GM12878 (cell line): Measurements from ENCODE around the gene CPT2. TPM values are rescaled to one million over a fixed set of nuclear protein-coding genes. Genes with fewer than 3 reads are reported as not detected.

Experiments used
- ATAC-seq: fragments of 200-7000 bp; cut with Tn5 transposase; 3 replicates; pipeline ENCODE4 v1.9.1; 2020; ENCODE audit warnings: mild to moderate bottlenecking, moderate library complexity
- BruUV-seq: library from RNA; stranded (reverse); fragments of 400-500 nt; replicated peaks from 2 replicates; lab custom pipeline; 2021; lab: Mats Ljungman, UMichigan
- CTCF ChIA-PET: fragments of 300-600 bp; sonication (Branson Sonifier 250); formaldehyde crosslinking; extraction: SDS; loops from one replicate; lab custom pipeline; 2021; ENCODE audit warnings: inconsistent platforms; lab: Yijun Ruan, JAX
- POLR2A ChIA-PET: fragments of 350-600 bp; formaldehyde crosslinking; extraction: SDS; loops from one replicate; lab custom pipeline; 2021; ENCODE audit warnings: inconsistent platforms; lab: Charles Lee
- RAD21 ChIA-PET: fragments of 300-600 bp; sonication (Branson Sonifier 250); formaldehyde crosslinking; loops from one replicate; lab custom pipeline; 2023; ENCODE audit warnings: antibody characterized with exemption; ENCODE audit not compliant: unreplicated experiment; lab: Charles Lee
- SMC1A ChIA-PET: fragments of 300-600 bp; sonication (Branson Sonifier 250); formaldehyde crosslinking; loops from one replicate; lab custom pipeline; 2023; ENCODE audit not compliant: unreplicated experiment, uncharacterized antibody; lab: Charles Lee
- DNase-seq: peaks from one replicate; pipeline ENCODE4 v3.0.0-alpha.2; 2011; ENCODE audit warnings: low read depth, low spot score
- FAIRE-seq: peaks from 3 replicates; lab custom pipeline; 2011; peaks lifted over from hg19 to GRCh38; lab: Jason Lieb, UNC
- H2AFZ ChIP-seq: 2 replicates; pipeline ENCODE4 v1.6.0; 2011; ENCODE audit warnings: low read depth, low read length, control low read depth; ENCODE audit not compliant: control insufficient read depth
- H3K27ac ChIP-seq: 2 replicates; pipeline ENCODE4 v1.5.1; 2011; ENCODE audit warnings: control low read depth; ENCODE audit not compliant: control insufficient read depth, insufficient read depth
- H3K27me3 ChIP-seq, 2 experiments: replicated peaks in 1 of 2; 2 replicates each; pipeline versions ENCODE4 v1.6.0 to v1.6.1; 2011; ENCODE audit warnings: low read length in 1 of 2; ENCODE audit not compliant: control insufficient read depth in 2 of 2, insufficient read depth in 2 of 2
- H3K36me3 ChIP-seq, 2 experiments: 2 replicates each; pipeline ENCODE4 v1.5.1; 2011; ENCODE audit warnings: low read length in 1 of 2; ENCODE audit not compliant: control insufficient read depth in 2 of 2, insufficient read depth in 2 of 2
- H3K4me1 ChIP-seq: 2 replicates; pipeline ENCODE4 v1.6.1; 2011; ENCODE audit warnings: mild to moderate bottlenecking, low read length, moderate library complexity, mixed read lengths; ENCODE audit not compliant: control insufficient read depth, insufficient read depth
- H3K4me2 ChIP-seq: 2 replicates; pipeline ENCODE4 v1.6.0; 2011; ENCODE audit warnings: control low read depth; ENCODE audit not compliant: control insufficient read depth, insufficient read depth
- H3K4me3 ChIP-seq: fragments of 200-600 bp; sonication (generic); 2 replicates; pipeline ENCODE4 v1.5.1; 2016
- H3K79me2 ChIP-seq: 2 replicates; pipeline ENCODE4 v1.6.0; 2011; ENCODE audit warnings: low read length; ENCODE audit not compliant: control insufficient read depth, insufficient read depth
- H3K9ac ChIP-seq: 2 replicates; pipeline ENCODE4 v1.8.0; 2011; ENCODE audit warnings: low read length, control low read depth, mixed read lengths; ENCODE audit not compliant: control insufficient read depth, insufficient read depth
- H3K9me3 ChIP-seq: replicated peaks from 3 replicates; pipeline ENCODE4 v1.5.1; 2011; ENCODE audit warnings: mild to moderate bottlenecking, low read length; ENCODE audit not compliant: control insufficient read depth, insufficient read depth
- H4K20me1 ChIP-seq: 2 replicates; pipeline ENCODE4 v1.6.0; 2011; ENCODE audit not compliant: control insufficient read depth, insufficient read depth
- EGR1 ChIP-seq, 2 experiments: IDR thresholded peaks; 1 replicate in 1 of 2; 2 replicates in 1 of 2; pipeline ENCODE4 v1.6.1; 2011 to 2012; ENCODE audit warnings: low read depth in 2 of 2, low read length in 2 of 2, borderline replicate concordance in 1 of 2, mild to moderate bottlenecking in 1 of 2, moderate library complexity in 1 of 2
- IKZF2 ChIP-seq, 2 experiments: fragments of 450-650 bp; IDR thresholded peaks; 2 replicates each; pipeline ENCODE4 v1.6.1; 2017; ENCODE audit warnings: mild to moderate bottlenecking in 2 of 2, moderate library complexity in 2 of 2
- KAT2A ChIP-seq: conservative IDR thresholded peaks from 2 replicates; pipeline ENCODE4 v1.6.1; 2011; ENCODE audit warnings: low read depth, low read length; ENCODE audit not compliant: control insufficient read depth
- MTA2 ChIP-seq: fragments of 450-650 bp; IDR thresholded peaks from 2 replicates; pipeline ENCODE4 v1.6.1; 2016; ENCODE audit warnings: low read depth, mild to moderate bottlenecking, moderate library complexity
- MTA3 ChIP-seq: IDR thresholded peaks from 2 replicates; pipeline ENCODE4 v1.6.1; 2012; ENCODE audit warnings: low read length, inconsistent platforms, borderline replicate concordance
- NFXL1 ChIP-seq: fragments of 450-650 bp; IDR thresholded peaks from 2 replicates; pipeline ENCODE4 v1.6.1; 2017; ENCODE audit warnings: antibody characterized with exemption, mild to moderate bottlenecking, borderline replicate concordance
- NR2C2 ChIP-seq: IDR thresholded peaks from 2 replicates; pipeline ENCODE4 v1.6.1; 2011; ENCODE audit warnings: borderline replicate concordance, low read depth; ENCODE audit not compliant: control insufficient read depth, insufficient read length
- RAD21 ChIP-seq: IDR thresholded peaks from 2 replicates; pipeline ENCODE4 v1.6.1; 2011; ENCODE audit warnings: mild to moderate bottlenecking, low read depth, low read length, moderate library complexity; ENCODE audit not compliant: insufficient read depth
- RBBP5 ChIP-seq: fragments of 200-600 bp; sonication (generic); conservative IDR thresholded peaks from 2 replicates; pipeline ENCODE4 v1.6.1; 2016
- SMAD1 ChIP-seq: fragments of 450-650 bp; IDR thresholded peaks from 2 replicates; pipeline ENCODE4 v1.6.1; 2018; ENCODE audit warnings: mild to moderate bottlenecking, low read depth; ENCODE audit not compliant: partially characterized antibody
- SREBF2 ChIP-seq: IDR thresholded peaks from 2 replicates; pipeline ENCODE4 v1.6.1; 2012; ENCODE audit warnings: mild to moderate bottlenecking, low read length
- SRF ChIP-seq, 2 experiments: IDR thresholded peaks; 2 replicates each; pipeline ENCODE4 v1.6.1; 2011; ENCODE audit warnings: low read depth in 2 of 2, low read length in 2 of 2, mild to moderate bottlenecking in 1 of 2, moderate library complexity in 1 of 2
- TCF12 ChIP-seq: IDR thresholded peaks from 2 replicates; pipeline ENCODE4 v1.6.1; 2011; ENCODE audit warnings: low read depth, mild to moderate bottlenecking, low read length
- ZNF384 ChIP-seq: IDR thresholded peaks from 2 replicates; pipeline ENCODE4 v1.6.1; 2012; ENCODE audit warnings: low read depth, mild to moderate bottlenecking, low read length, improper control_type of control experiment, borderline replicate concordance
- WGBS: methylation state at CpG from one replicate; pipeline ENCODE4 v1.1.6; 2016; ENCODE audit warnings: low lambda C conversion rate; ENCODE audit not compliant: insufficient replicate concordance, insufficient coverage; ENCODE audit errors: missing lambda C conversion rate; 5-methylcytosine and 5-hydroxymethylcytosine counted together
- in situ Hi-C: fragments of 300-500 bp; cut with MboI; formaldehyde crosslinking; loops from 9 replicates; pipeline ENCODE4 v1.14.3; 2018; ENCODE audit warnings: mixed read lengths
- intact Hi-C: fragments of 100-400 bp; cut with micrococcal nuclease; formaldehyde crosslinking; loops from one replicate; pipeline ENCODE4 v1.14.2; 2022; ENCODE audit not compliant: unreplicated experiment
- polyA plus RNA-seq, 11 experiments: library from polyadenylated mRNA; depleted of rRNA in 4 of 11; unstranded in 6 of 11; stranded (reverse) in 5 of 11; fragments of >200 nt; fragmentation: Nextera tagmentation in 4 of 11; fragmentation: Illumina TruSeq in 1 of 11; extraction: Ambion mirVana in 4 of 11; extraction: Trizol in 1 of 11; gene quantifications; 1 replicate in 1 of 11; 2 replicates in 10 of 11; pipeline versions ENCODE4 v1.2.1 to v1.2.3, GENCODE V29; 2011 to 2016; ENCODE audit warnings: inconsistent platforms in 2 of 11, missing spikeins in 2 of 11, low read depth in 1 of 11
- total RNA-seq, 4 experiments: library from RNA; depleted of rRNA in 3 of 4; stranded (reverse); fragments of >200 nt in 3 of 4; fragmentation: Illumina TruSeq in 1 of 4; extraction: Trizol in 1 of 4; gene quantifications; 2 replicates each; pipeline versions ENCODE4 v1.2.1 to v1.2.3, GENCODE V29; 2013 to 2021
- TF ChIP-seq, protein P1 (sequence below): IDR thresholded peaks from 2 replicates; pipeline ENCODE4 v1.6.1; 2011; ENCODE audit warnings: low read depth, low read length, improper control_type of control experiment, borderline replicate concordance
- TF ChIP-seq, protein P2 (sequence below): fragments of 150-350 bp; IDR thresholded peaks from 2 replicates; pipeline ENCODE4 v1.6.1; 2014; ENCODE audit warnings: mild to moderate bottlenecking, low read depth, low read length
- TF ChIP-seq, protein P3 (sequence below): fragments of 450-650 bp; conservative IDR thresholded peaks from 2 replicates; pipeline ENCODE4 v1.6.1; 2017; ENCODE audit warnings: mild to moderate bottlenecking, moderate library complexity

The CPT2 gene
- total and polyA plus RNA-seq, 10 of the 15 experiments (the other 5 are each of a cell fraction or from before 2014, with no cell fraction given) = 10.1 to 36.2 (median 26.3) TPM

DNA sequence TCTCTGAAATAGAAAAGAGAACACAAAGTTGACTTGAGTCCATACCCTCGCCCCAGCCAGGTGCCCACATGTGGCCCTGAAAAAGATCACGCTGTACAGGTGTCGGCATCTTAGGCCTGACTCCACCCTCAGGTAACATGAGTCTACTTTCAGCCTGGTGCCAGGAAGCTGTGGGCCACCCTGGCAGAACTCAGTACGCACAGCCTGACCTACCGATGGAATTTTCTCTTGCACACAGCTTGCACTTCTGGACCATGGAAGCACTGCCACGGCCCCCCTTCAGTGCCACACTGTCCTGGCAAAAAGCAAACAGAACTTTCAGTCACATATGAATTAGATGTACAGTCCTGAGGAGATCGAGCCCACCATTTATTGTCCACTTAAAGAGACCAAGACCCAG lies 21.6 kb downstream of the CPT2 start:
- 90% methylated on average over 7 of the region's 7 CpGs for WGBS
- no peaks in the 10 kb centered on the region for H4K20me1 ChIP-seq
- BruUV-seq = no TSS peak
- H3K4me3 ChIP-seq = no peak overlapping the region
- SMC1A ChIA-PET = no interaction called here
- H3K9me3 ChIP-seq = no peaks in the 10 kb centered on the region
- TF ChIP-seq EGR1 (IDR thresholded peaks at IDR 0.05; ENCODE audit: borderline replicate concordance in 1 of 2, low read depth in 2 of 2, low read length in 2 of 2) (no peak), MTA2 (no peak), SREBF2 (no peak), KAT2A (no peak), ZNF384 (no peak), SRF (IDR thresholded peaks at IDR 0.05; ENCODE audit: low read depth in 2 of 2, low read length in 2 of 2) (no peak), RAD21 (no peak), NFXL1 (no peak), RBBP5 (no peak), TCF12 (no peak), SMAD1 (no peak), NR2C2 (no peak), IKZF2 (IDR thresholded peaks at IDR 0.05) (no peak), MTA3 (no peak)
- TF ChIP-seq, protein P1, sequence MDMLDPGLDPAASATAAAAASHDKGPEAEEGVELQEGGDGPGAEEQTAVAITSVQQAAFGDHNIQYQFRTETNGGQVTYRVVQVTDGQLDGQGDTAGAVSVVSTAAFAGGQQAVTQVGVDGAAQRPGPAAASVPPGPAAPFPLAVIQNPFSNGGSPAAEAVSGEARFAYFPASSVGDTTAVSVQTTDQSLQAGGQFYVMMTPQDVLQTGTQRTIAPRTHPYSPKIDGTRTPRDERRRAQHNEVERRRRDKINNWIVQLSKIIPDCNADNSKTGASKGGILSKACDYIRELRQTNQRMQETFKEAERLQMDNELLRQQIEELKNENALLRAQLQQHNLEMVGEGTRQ = no peak
- TF ChIP-seq, protein P2, sequence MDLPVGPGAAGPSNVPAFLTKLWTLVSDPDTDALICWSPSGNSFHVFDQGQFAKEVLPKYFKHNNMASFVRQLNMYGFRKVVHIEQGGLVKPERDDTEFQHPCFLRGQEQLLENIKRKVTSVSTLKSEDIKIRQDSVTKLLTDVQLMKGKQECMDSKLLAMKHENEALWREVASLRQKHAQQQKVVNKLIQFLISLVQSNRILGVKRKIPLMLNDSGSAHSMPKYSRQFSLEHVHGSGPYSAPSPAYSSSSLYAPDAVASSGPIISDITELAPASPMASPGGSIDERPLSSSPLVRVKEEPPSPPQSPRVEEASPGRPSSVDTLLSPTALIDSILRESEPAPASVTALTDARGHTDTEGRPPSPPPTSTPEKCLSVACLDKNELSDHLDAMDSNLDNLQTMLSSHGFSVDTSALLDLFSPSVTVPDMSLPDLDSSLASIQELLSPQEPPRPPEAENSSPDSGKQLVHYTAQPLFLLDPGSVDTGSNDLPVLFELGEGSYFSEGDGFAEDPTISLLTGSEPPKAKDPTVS = no peak
- TF ChIP-seq, protein P3, sequence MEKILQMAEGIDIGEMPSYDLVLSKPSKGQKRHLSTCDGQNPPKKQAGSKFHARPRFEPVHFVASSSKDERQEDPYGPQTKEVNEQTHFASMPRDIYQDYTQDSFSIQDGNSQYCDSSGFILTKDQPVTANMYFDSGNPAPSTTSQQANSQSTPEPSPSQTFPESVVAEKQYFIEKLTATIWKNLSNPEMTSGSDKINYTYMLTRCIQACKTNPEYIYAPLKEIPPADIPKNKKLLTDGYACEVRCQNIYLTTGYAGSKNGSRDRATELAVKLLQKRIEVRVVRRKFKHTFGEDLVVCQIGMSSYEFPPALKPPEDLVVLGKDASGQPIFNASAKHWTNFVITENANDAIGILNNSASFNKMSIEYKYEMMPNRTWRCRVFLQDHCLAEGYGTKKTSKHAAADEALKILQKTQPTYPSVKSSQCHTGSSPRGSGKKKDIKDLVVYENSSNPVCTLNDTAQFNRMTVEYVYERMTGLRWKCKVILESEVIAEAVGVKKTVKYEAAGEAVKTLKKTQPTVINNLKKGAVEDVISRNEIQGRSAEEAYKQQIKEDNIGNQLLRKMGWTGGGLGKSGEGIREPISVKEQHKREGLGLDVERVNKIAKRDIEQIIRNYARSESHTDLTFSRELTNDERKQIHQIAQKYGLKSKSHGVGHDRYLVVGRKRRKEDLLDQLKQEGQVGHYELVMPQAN = no peak
- TF ChIP-seq, all 136 proteins: peak for 0
- POLR2A ChIA-PET = no interaction called here
- RAD21 ChIA-PET = no interaction called here
- no peak overlapping the region for H2AFZ ChIP-seq
- peaks cover 4 to 10% of the 10 kb centered on the region in 2 experiments for H3K36me3 ChIP-seq
- DNase-seq (no peak), FAIRE-seq (no peak), ATAC-seq (no peak)
- intact Hi-C loops (no loop called here), in situ Hi-C loops (no loop called here)
- H3K79me2 ChIP-seq = peaks cover 8% of the 10 kb centered on the region
- H3K4me2 ChIP-seq = no peak overlapping the region
- H3K9ac ChIP-seq = no peak overlapping the region
- H3K27ac ChIP-seq = no peak overlapping the region
- CTCF ChIA-PET = no interaction called here
- no peaks in the 10 kb centered on the region for H3K27me3 ChIP-seq
- 0 out of 2 replicates have a peak, but pooled peaks cover 4% of the 10 kb centered on the region for H3K4me1 ChIP-seq
